K562 (cell line): ENCODE results near the gene CLDN15. TPM values are rescaled to one million over a fixed set of nuclear protein-coding genes. Genes with fewer than 3 reads are reported as not detected.

ENCODE experiments used
- BHLHE40 ChIP-seq: IDR thresholded peaks from 2 replicates; pipeline ENCODE4 v1.6.1; 2011; ENCODE audit warnings: low read length, improper control_type of control experiment
- HDAC1 ChIP-seq, 2 experiments: fragments of 450-650 bp; IDR thresholded peaks; 2 replicates each; pipeline ENCODE4 v1.6.1; 2016 to 2017; ENCODE audit warnings: inconsistent platforms in 1 of 2, mild to moderate bottlenecking in 1 of 2, moderate library complexity in 1 of 2
- JUNB ChIP-seq: fragments of 450-650 bp; formaldehyde crosslinking; conservative IDR thresholded peaks from 2 replicates; pipeline ENCODE4 v1.4.0; 2020; ENCODE audit warnings: mild to moderate bottlenecking
- KDM5B ChIP-seq: fragments of 200-600 bp; sonication (generic); IDR thresholded peaks from 2 replicates; pipeline ENCODE4 v1.6.1; 2012; ENCODE audit warnings: low read depth, mild to moderate bottlenecking, moderate library complexity, low read length, control low read depth, inconsistent platforms; ENCODE audit not compliant: insufficient replicate concordance
- MECOM ChIP-seq: fragments of 250-450 bp; sonication (Bioruptor Pico); IDR thresholded peaks from 2 replicates; pipeline ENCODE4 v1.8.0; 2022; ENCODE audit warnings: inconsistent platforms
- POLR2AphosphoS5 ChIP-seq: IDR thresholded peaks from 2 replicates; pipeline ENCODE4 v1.6.1; 2011; ENCODE audit warnings: mild to moderate bottlenecking, low read depth, low read length, moderate library complexity; ENCODE audit not compliant: control insufficient read depth, insufficient read depth
- RHOXF2B ChIP-seq: fragments of 250-450 bp; sonication (Bioruptor Pico); conservative IDR thresholded peaks from 2 replicates; pipeline ENCODE4 v1.5.1; 2021
- SMAD1 ChIP-seq: fragments of 150-350 bp; IDR thresholded peaks from 2 replicates; pipeline ENCODE4 v1.6.1; 2014; ENCODE audit warnings: low read length, low read depth; ENCODE audit not compliant: partially characterized antibody
- SPI1 ChIP-seq: IDR thresholded peaks from 2 replicates; pipeline ENCODE4 v1.6.1; 2011; ENCODE audit warnings: low read depth, low read length, control low read depth, borderline replicate concordance
- TFAM ChIP-seq: fragments of 250-450 bp; sonication (Bioruptor Pico); conservative IDR thresholded peaks from 2 replicates; pipeline ENCODE4 v1.5.0; 2021; ENCODE audit warnings: mild to moderate bottlenecking, moderate library complexity
- ZBTB7A ChIP-seq: IDR thresholded peaks from 2 replicates; pipeline ENCODE4 v1.6.1; 2011; ENCODE audit warnings: low read depth, mild to moderate bottlenecking, low read length, moderate library complexity, borderline replicate concordance; ENCODE audit not compliant: control insufficient read depth
- ZNF75A ChIP-seq: fragments of 450-650 bp; formaldehyde crosslinking; IDR thresholded peaks from 2 replicates; pipeline ENCODE4 v1.4.0; 2020; ENCODE audit warnings: mild to moderate bottlenecking
- polyA plus RNA-seq, 8 experiments: library from polyadenylated mRNA; depleted of rRNA in 4 of 8; stranded (reverse) in 5 of 8; unstranded in 3 of 8; fragments of >200 nt; fragmentation: Nextera tagmentation in 2 of 8; fragmentation: Illumina TruSeq in 1 of 8; extraction: Ambion mirVana in 2 of 8; extraction: Trizol in 1 of 8; gene quantifications; 2 replicates each; pipeline versions ENCODE4 v1.2.1 to v1.2.3, GENCODE V29; 2011 to 2014; ENCODE audit warnings: inconsistent platforms in 1 of 8, missing spikeins in 1 of 8
- total RNA-seq, 7 experiments: library from RNA; depleted of rRNA in 6 of 7; stranded (reverse); fragments of >200 nt in 6 of 7; fragmentation: Illumina TruSeq in 2 of 7; extraction: Trizol in 2 of 7; gene quantifications; 2 replicates each; pipeline versions ENCODE4 v1.2.1 to v1.2.3, GENCODE V29; 2011 to 2021; ENCODE audit warnings: low replicate concordance in 1 of 7
- TF ChIP-seq, protein P1 (sequence below): fragments of 200-800 bp; sonication (Bioruptor generic); IDR thresholded peaks from 2 replicates; pipeline ENCODE4 v1.6.1; 2016; ENCODE audit warnings: missing genetic modification characterization, missing compliant biosample characterization
- TF ChIP-seq, protein P2 (sequence below): fragments of 250-450 bp; sonication (Bioruptor Pico); IDR thresholded peaks from 2 replicates; pipeline ENCODE4 v1.8.0; 2022; ENCODE audit warnings: moderate library complexity, mild to moderate bottlenecking, inconsistent platforms
- TF ChIP-seq, protein P3 (sequence below): fragments of 200-800 bp; sonication (Bioruptor generic); IDR thresholded peaks from 2 replicates; pipeline ENCODE4 v1.6.1; 2017; ENCODE audit warnings: missing genetic modification characterization, missing compliant biosample characterization

Gene CLDN15
- total and polyA plus RNA-seq, 9 of the 15 experiments (the other 6 are each of a cell fraction or from before 2014, with no cell fraction given), result 0.32 to 14.5 (median 7.4) TPM

DNA sequence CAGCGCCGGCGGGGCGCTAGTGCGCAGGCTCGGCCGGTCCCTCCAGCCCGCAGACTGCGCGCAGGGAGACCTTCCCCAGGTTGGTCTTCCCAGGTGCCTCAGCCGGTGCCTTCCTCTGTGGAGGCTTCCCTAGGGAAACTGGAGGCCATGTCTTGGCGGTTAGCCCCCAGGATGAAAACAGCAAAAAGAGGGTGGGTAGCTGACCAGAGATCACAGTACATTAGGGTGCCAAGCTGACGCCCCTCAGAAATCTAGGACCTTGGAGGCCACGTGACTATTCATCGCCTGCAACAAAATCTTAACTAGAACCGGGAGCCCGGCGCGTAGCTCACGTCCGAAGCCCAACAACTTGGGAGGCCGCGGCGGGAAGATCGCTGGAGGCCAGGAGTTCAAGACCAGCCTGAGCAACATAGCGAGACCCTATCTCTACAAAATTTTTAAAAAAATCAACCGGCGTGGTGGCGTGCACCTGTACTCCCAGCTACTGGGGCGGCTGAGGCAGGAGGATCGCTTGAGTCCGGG lies 7.6 kb upstream of the CLDN15 start (continued):
- TF ChIP-seq, protein P1, sequence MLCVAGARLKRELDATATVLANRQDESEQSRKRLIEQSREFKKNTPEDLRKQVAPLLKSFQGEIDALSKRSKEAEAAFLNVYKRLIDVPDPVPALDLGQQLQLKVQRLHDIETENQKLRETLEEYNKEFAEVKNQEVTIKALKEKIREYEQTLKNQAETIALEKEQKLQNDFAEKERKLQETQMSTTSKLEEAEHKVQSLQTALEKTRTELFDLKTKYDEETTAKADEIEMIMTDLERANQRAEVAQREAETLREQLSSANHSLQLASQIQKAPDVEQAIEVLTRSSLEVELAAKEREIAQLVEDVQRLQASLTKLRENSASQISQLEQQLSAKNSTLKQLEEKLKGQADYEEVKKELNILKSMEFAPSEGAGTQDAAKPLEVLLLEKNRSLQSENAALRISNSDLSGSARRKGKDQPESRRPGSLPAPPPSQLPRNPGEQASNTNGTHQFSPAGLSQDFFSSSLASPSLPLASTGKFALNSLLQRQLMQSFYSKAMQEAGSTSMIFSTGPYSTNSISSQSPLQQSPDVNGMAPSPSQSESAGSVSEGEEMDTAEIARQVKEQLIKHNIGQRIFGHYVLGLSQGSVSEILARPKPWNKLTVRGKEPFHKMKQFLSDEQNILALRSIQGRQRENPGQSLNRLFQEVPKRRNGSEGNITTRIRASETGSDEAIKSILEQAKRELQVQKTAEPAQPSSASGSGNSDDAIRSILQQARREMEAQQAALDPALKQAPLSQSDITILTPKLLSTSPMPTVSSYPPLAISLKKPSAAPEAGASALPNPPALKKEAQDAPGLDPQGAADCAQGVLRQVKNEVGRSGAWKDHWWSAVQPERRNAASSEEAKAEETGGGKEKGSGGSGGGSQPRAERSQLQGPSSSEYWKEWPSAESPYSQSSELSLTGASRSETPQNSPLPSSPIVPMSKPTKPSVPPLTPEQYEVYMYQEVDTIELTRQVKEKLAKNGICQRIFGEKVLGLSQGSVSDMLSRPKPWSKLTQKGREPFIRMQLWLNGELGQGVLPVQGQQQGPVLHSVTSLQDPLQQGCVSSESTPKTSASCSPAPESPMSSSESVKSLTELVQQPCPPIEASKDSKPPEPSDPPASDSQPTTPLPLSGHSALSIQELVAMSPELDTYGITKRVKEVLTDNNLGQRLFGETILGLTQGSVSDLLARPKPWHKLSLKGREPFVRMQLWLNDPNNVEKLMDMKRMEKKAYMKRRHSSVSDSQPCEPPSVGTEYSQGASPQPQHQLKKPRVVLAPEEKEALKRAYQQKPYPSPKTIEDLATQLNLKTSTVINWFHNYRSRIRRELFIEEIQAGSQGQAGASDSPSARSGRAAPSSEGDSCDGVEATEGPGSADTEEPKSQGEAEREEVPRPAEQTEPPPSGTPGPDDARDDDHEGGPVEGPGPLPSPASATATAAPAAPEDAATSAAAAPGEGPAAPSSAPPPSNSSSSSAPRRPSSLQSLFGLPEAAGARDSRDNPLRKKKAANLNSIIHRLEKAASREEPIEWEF (CRISPR knock-in tag), result no peak
- no peak for TF ChIP-seq JUNB
- no peak for TF ChIP-seq MECOM (CRISPR knock-in tag)
- TF ChIP-seq, protein P2, sequence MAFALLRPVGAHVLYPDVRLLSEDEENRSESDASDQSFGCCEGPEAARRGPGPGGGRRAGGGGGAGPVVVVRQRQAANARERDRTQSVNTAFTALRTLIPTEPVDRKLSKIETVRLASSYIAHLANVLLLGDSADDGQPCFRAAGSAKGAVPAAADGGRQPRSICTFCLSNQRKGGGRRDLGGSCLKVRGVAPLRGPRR (CRISPR knock-in tag), result no peak
- peak; percentile 53 for TF ChIP-seq KDM5B
- TF ChIP-seq SMAD1, result no peak
- no peak for TF ChIP-seq TFAM (CRISPR knock-in tag)
- no peak for TF ChIP-seq RHOXF2B (CRISPR knock-in tag)
- TF ChIP-seq ZBTB7A, result peak; percentile 10; the same call in 1 of the 2 replicates
- TF ChIP-seq ZNF75A (CRISPR knock-in tag), result no peak
- TF ChIP-seq POLR2AphosphoS5, result peak; percentile 0; the same call in 1 of the 2 replicates
- TF ChIP-seq, protein P3, sequence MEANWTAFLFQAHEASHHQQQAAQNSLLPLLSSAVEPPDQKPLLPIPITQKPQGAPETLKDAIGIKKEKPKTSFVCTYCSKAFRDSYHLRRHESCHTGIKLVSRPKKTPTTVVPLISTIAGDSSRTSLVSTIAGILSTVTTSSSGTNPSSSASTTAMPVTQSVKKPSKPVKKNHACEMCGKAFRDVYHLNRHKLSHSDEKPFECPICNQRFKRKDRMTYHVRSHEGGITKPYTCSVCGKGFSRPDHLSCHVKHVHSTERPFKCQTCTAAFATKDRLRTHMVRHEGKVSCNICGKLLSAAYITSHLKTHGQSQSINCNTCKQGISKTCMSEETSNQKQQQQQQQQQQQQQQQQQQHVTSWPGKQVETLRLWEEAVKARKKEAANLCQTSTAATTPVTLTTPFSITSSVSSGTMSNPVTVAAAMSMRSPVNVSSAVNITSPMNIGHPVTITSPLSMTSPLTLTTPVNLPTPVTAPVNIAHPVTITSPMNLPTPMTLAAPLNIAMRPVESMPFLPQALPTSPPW (CRISPR knock-in tag), result no peak
- peak; percentile 2; the same call in 1 of the 2 replicates for TF ChIP-seq BHLHE40
- 0 out of 4 replicates have a peak, but pooled peaks of 1 of the 2 experiments have one; percentile 4 for TF ChIP-seq HDAC1 (IDR thresholded peaks at IDR 0.05)
- TF ChIP-seq SPI1, result no peak; the same call in 1 of the 2 replicates
